Endothelial cell of umbilical vein (primary cell): Measurements from ENCODE around the gene PAX3. TPM values are rescaled to one million over a fixed set of nuclear protein-coding genes. Genes with fewer than 3 reads are reported as not detected.

Experiments
- BruUV-seq: library from RNA; stranded (reverse); fragments of 400-500 nt; replicated peaks from 2 replicates; lab custom pipeline; 2021; lab: Mats Ljungman, UMichigan
- CTCF ChIA-PET: fragments of 300-600, 350-600 bp; sonication (Branson Sonifier 250); formaldehyde crosslinking; loops from one replicate; lab custom pipeline; 2021; ENCODE audit warnings: antibody characterized with exemption, inconsistent platforms; lab: Charles Lee
- POLR2A ChIA-PET: fragments of 300-600, 350-600 bp; sonication (Branson Sonifier 250); formaldehyde crosslinking; loops from one replicate; lab custom pipeline; 2021; ENCODE audit warnings: antibody characterized with exemption, inconsistent platforms; lab: Charles Lee
- DNase-seq: peaks from one replicate; pipeline ENCODE4 v3.0.0-alpha.2; 2011; ENCODE audit warnings: low read depth, low spot score
- FAIRE-seq: peaks from 2 replicates; lab custom pipeline; 2011; peaks lifted over from hg19 to GRCh38; lab: Jason Lieb, UNC
- H2AFZ ChIP-seq: 2 replicates; pipeline ENCODE4 v1.6.0; 2012; ENCODE audit warnings: low read depth, low read length, control low read depth, inconsistent platforms
- H3K27ac ChIP-seq: 2 replicates; pipeline ENCODE4 v1.5.1; 2011; ENCODE audit warnings: low read depth, mild to moderate bottlenecking, control low read depth, low read length, moderate library complexity; ENCODE audit not compliant: insufficient read depth
- H3K27me3 ChIP-seq, 2 experiments: 2 replicates each; pipeline versions ENCODE4 v1.6.0 to v1.6.1; 2011; ENCODE audit warnings: low read length in 2 of 2, mixed read lengths in 1 of 2; ENCODE audit not compliant: control insufficient read depth in 2 of 2, insufficient read depth in 2 of 2
- H3K36me3 ChIP-seq, 2 experiments: 2 replicates in 1 of 2; 3 replicates in 1 of 2; pipeline ENCODE4 v1.5.1; 2011; ENCODE audit warnings: low read length in 2 of 2, mild to moderate bottlenecking in 1 of 2, moderate library complexity in 1 of 2; ENCODE audit not compliant: control insufficient read depth in 2 of 2, insufficient read depth in 2 of 2; ENCODE audit errors: extremely low read depth in 1 of 2
- H3K4me1 ChIP-seq: 3 replicates; pipeline ENCODE4 v1.5.1; 2011; ENCODE audit warnings: mild to moderate bottlenecking, low read length; ENCODE audit not compliant: control insufficient read depth, insufficient read depth; ENCODE audit errors: extremely low read depth
- H3K4me2 ChIP-seq: 2 replicates; pipeline ENCODE4 v1.6.1; 2011; ENCODE audit warnings: low read length, control low read depth, mixed read lengths; ENCODE audit not compliant: insufficient read depth
- H3K4me3 ChIP-seq, 3 experiments: fragments of 200-600 bp in 1 of 3; sonication (generic), shearing (Covaris generic) in 1 of 3; replicated peaks in 1 of 3; 2 replicates each; pipeline ENCODE4 v1.5.1; 2011 to 2016; ENCODE audit warnings: control low read depth in 3 of 3, low read length in 3 of 3, mild to moderate bottlenecking in 2 of 3, inconsistent platforms in 1 of 3, low read depth in 1 of 3, moderate library complexity in 1 of 3; ENCODE audit not compliant: insufficient read depth in 1 of 3
- H3K79me2 ChIP-seq: 2 replicates; pipeline ENCODE4 v1.6.0; 2012; ENCODE audit warnings: low read length, inconsistent platforms; ENCODE audit not compliant: control insufficient read depth, insufficient read depth
- H3K9ac ChIP-seq: replicated peaks from 2 replicates; pipeline ENCODE3; 2011; ENCODE audit warnings: low read length, control low read depth; ENCODE audit not compliant: insufficient read depth; ENCODE audit errors: extremely low read depth
- H3K9me1 ChIP-seq: replicated peaks from 3 replicates; pipeline ENCODE4 v1.6.0; 2011; ENCODE audit warnings: mild to moderate bottlenecking, low read length; ENCODE audit not compliant: control insufficient read depth, insufficient read depth; ENCODE audit errors: extremely low read depth
- H3K9me3 ChIP-seq: replicated peaks from 2 replicates; pipeline ENCODE4 v1.5.1; 2012; ENCODE audit warnings: low read length, inconsistent platforms; ENCODE audit not compliant: control insufficient read depth, insufficient read depth
- H4K20me1 ChIP-seq: replicated peaks from 2 replicates; pipeline ENCODE3; 2011; ENCODE audit warnings: mild to moderate bottlenecking, low read length; ENCODE audit not compliant: control insufficient read depth, insufficient read depth; ENCODE audit errors: extremely low read depth
- EZH2 ChIP-seq: IDR thresholded peaks from 2 replicates; pipeline ENCODE4 v1.6.1; 2012; ENCODE audit warnings: borderline replicate concordance, low read depth, mild to moderate bottlenecking, moderate library complexity, low read length, inconsistent platforms; ENCODE audit not compliant: severe bottlenecking
- FOS ChIP-seq: IDR thresholded peaks from 2 replicates; pipeline ENCODE4 v1.6.1; 2011; ENCODE audit warnings: mild to moderate bottlenecking, low read length, moderate library complexity, borderline replicate concordance; ENCODE audit not compliant: insufficient read depth
- GATA2 ChIP-seq: IDR thresholded peaks from 2 replicates; pipeline ENCODE4 v1.7.0; 2011; ENCODE audit warnings: low read depth, mild to moderate bottlenecking, moderate library complexity, mixed read lengths, low read length; ENCODE audit not compliant: insufficient read length, insufficient read depth
- JUN ChIP-seq: IDR thresholded peaks from 2 replicates; pipeline ENCODE4 v1.6.1; 2011; ENCODE audit warnings: borderline replicate concordance, low read depth; ENCODE audit not compliant: insufficient read length, insufficient read depth
- MAX ChIP-seq: IDR thresholded peaks from 2 replicates; pipeline ENCODE4 v1.6.1; 2011; ENCODE audit not compliant: insufficient read depth, insufficient read length
- MYC ChIP-seq: IDR thresholded peaks from one replicate; pipeline ENCODE4 v1.6.1; 2011; ENCODE audit warnings: mild to moderate bottlenecking, low read depth, low read length
- POLR2A ChIP-seq: IDR thresholded peaks from 2 replicates; pipeline ENCODE4 v1.6.1; 2012; ENCODE audit warnings: low read depth, mild to moderate bottlenecking, control low read depth, low read length
- POLR2AphosphoS5 ChIP-seq: IDR thresholded peaks from 2 replicates; pipeline ENCODE4 v1.6.1; 2012; ENCODE audit warnings: low read depth, mild to moderate bottlenecking, control low read depth, low read length, moderate library complexity; ENCODE audit not compliant: insufficient read depth
- dilution Hi-C: fragments of 300-500 bp; cut with MboI; formaldehyde crosslinking; loops from one replicate; pipeline ENCODE4 v1.15.0; 2019; ENCODE audit warnings: low sequenced_read_pairs; ENCODE audit not compliant: extremely low pct_ligation_motif_present
- intact Hi-C: fragments of 100-400 bp; cut with micrococcal nuclease; formaldehyde crosslinking; loops from one replicate; pipeline ENCODE4 v1.10.0; 2022
- polyA plus RNA-seq, 4 experiments: library from polyadenylated mRNA; depleted of rRNA in 3 of 4; stranded (reverse) in 3 of 4; unstranded in 1 of 4; fragments of >200 nt; gene quantifications; 2 replicates each; pipeline versions ENCODE4 v1.2.1 to v1.2.3, GENCODE V29; 2011 to 2012; ENCODE audit warnings: missing spikeins in 1 of 4
- total RNA-seq: library from RNA; stranded (reverse); gene quantifications from 2 replicates; pipeline ENCODE4 v1.2.3, GENCODE V29; 2021
- TF ChIP-seq, protein P1 (sequence below), 2 donors: IDR thresholded peaks; 1 replicate in 1 of 2; 2 replicates in 1 of 2; pipeline ENCODE4 v1.5.1; 2011; ENCODE audit warnings: low read length in 2 of 2, mild to moderate bottlenecking in 2 of 2, moderate library complexity in 2 of 2, control low read depth in 1 of 2, inconsistent platforms in 1 of 2, low read depth in 1 of 2; ENCODE audit not compliant: insufficient read depth in 1 of 2; ENCODE audit errors: extremely low read depth in 1 of 2

PAX3 gene
- total and polyA plus RNA-seq, 2 donors (not counting 3 experiments of a cell fraction or from before 2014, with no cell fraction given): not detected

DNA sequence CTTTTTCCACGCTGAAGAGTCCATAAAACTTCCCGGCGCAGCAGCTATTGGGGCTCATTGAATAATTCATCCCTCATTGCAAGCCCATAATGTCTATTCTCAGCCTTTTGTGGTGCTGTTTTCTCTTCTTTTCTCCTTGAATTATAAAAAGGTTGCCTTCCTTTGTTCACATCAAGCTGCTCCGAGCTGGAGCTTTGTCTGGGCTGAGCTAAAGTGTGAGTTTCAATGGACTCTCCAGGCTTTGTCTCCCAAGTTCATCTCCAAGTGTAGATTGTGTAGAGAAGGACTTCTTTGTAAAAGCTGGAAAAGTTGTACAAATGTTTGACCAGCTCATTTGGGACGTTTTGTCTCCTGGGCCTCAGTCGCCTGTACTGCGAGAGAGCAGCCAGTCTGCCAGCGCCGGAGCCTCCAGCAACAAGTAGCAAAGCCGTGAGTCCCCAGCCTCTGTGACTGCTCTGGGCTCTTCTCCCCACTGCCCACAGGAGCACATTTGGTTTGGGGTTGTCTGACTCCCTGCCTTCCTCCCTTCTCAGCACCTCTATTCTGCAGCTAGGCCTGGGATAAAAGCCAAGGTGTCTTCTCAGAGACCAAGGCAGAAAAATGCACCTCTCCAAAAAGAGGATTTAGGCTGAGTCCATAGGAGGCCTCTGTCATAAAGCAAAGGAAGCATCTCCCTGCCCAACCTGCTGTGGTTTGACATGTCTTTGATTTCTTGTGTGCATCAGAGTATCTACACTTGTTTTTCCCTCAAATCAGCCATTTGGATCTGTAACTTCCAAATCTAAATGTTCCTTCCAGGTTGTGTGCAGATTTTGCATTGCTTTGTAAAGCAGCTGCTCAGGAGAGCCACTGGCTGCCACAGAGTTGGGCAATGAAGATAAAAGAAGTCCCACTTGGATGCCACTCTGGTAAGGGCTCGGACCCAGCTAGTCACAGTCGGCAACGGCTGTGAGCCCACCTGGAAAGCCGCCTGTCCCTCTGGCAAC lies 6.4 kb downstream of the PAX3 start:
- Histone ChIP-seq H3K4me2 (no peak overlapping the region), H3K4me1 (peaks cover 4% of the 10 kb centered on the region), H4K20me1 (no peaks in the 10 kb centered on the region), H3K36me3 (no peaks in the 10 kb centered on the region), H3K27ac (no peak overlapping the region), H3K9me1 (no peaks in the 10 kb centered on the region), H2AFZ (no peak overlapping the region), H3K9ac (no peak overlapping the region), H3K79me2 (no peaks in the 10 kb centered on the region), H3K4me3 (no peak overlapping the region), H3K27me3 (peaks cover 92 to 99% of the 10 kb centered on the region in 2 experiments), H3K9me3 (no peaks in the 10 kb centered on the region)
- BruUV-seq: no TSS peak
- dilution Hi-C loops (no loop called here), intact Hi-C loops (no loop called here)
- CTCF ChIA-PET: no interaction called here
- FAIRE-seq: no peak
- no peak for DNase-seq
- TF ChIP-seq POLR2A: no peak
- no peak for TF ChIP-seq JUN
- no peak for TF ChIP-seq MAX
- TF ChIP-seq POLR2AphosphoS5: no peak
- no peak for TF ChIP-seq MYC
- TF ChIP-seq GATA2: no peak
- no peak for TF ChIP-seq EZH2
- no peak for TF ChIP-seq FOS
- TF ChIP-seq, protein P1, sequence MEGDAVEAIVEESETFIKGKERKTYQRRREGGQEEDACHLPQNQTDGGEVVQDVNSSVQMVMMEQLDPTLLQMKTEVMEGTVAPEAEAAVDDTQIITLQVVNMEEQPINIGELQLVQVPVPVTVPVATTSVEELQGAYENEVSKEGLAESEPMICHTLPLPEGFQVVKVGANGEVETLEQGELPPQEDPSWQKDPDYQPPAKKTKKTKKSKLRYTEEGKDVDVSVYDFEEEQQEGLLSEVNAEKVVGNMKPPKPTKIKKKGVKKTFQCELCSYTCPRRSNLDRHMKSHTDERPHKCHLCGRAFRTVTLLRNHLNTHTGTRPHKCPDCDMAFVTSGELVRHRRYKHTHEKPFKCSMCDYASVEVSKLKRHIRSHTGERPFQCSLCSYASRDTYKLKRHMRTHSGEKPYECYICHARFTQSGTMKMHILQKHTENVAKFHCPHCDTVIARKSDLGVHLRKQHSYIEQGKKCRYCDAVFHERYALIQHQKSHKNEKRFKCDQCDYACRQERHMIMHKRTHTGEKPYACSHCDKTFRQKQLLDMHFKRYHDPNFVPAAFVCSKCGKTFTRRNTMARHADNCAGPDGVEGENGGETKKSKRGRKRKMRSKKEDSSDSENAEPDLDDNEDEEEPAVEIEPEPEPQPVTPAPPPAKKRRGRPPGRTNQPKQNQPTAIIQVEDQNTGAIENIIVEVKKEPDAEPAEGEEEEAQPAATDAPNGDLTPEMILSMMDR (IDR thresholded peaks at IDR 0.05; ENCODE audit: extremely low read depth in 1 of 2, insufficient read depth in 1 of 2, low read depth in 1 of 2, low read length in 2 of 2): no peak
- POLR2A ChIA-PET: no interaction called here
